SK-N-SH treated with all-trans-retinoic acid at 6 μM for 48 hours (cell line): Measurements from ENCODE around the gene ABCC4.

ENCODE experiments used
- ATAC-seq: fragments of 200-7000 bp; cut with Tn5 transposase; 3 replicates; pipeline ENCODE4 v1.9.1; 2020; ENCODE audit warnings: mild to moderate bottlenecking, moderate library complexity
- ARNTL ChIP-seq: fragments of 450-650 bp; formaldehyde crosslinking; IDR thresholded peaks from 2 replicates; pipeline ENCODE4 v1.5.0; 2020; ENCODE audit warnings: low read depth, mild to moderate bottlenecking, moderate library complexity, borderline replicate concordance
- BACH2 ChIP-seq: fragments of 250-450 bp; sonication (Bioruptor Pico); IDR thresholded peaks from 2 replicates; pipeline ENCODE4 v1.9.0; 2021; ENCODE audit warnings: mild to moderate bottlenecking, borderline replicate concordance
- CSDC2 ChIP-seq: fragments of 250-450 bp; sonication (Bioruptor Pico); IDR thresholded peaks from 2 replicates; pipeline ENCODE4 v1.5.0; 2020; ENCODE audit warnings: mild to moderate bottlenecking, moderate library complexity
- ESRRG ChIP-seq: fragments of 250-450 bp; sonication (Bioruptor Pico); IDR thresholded peaks from 2 replicates; pipeline ENCODE4 v1.6.1; 2021; ENCODE audit warnings: mild to moderate bottlenecking
- GLIS3 ChIP-seq: fragments of 250-450 bp; sonication (Bioruptor Pico); IDR thresholded peaks from 2 replicates; pipeline ENCODE4 v1.5.0; 2020; ENCODE audit warnings: mild to moderate bottlenecking, moderate library complexity
- ISL1 ChIP-seq: fragments of 250-450 bp; sonication (Bioruptor Pico); IDR thresholded peaks from 2 replicates; pipeline ENCODE4 v2.1.2; 2022; ENCODE audit warnings: mild to moderate bottlenecking, moderate library complexity
- OSR1 ChIP-seq: fragments of 250-450 bp; sonication (Bioruptor Pico); IDR thresholded peaks from 2 replicates; pipeline ENCODE4 v1.8.0; 2022; ENCODE audit warnings: moderate library complexity, mild to moderate bottlenecking, inconsistent platforms
- PPARA ChIP-seq: fragments of 250-450 bp; sonication (Bioruptor Pico); IDR thresholded peaks from 2 replicates; pipeline ENCODE4 v1.5.0; 2020; ENCODE audit warnings: mild to moderate bottlenecking, borderline replicate concordance
- RARB ChIP-seq: fragments of 250-450 bp; sonication (Bioruptor Pico); IDR thresholded peaks from 2 replicates; pipeline ENCODE4 v1.8.0; 2021; ENCODE audit warnings: mild to moderate bottlenecking, moderate library complexity
- SNAI2 ChIP-seq: fragments of 250-450 bp; sonication (Bioruptor Pico); IDR thresholded peaks from 2 replicates; pipeline ENCODE4 v1.5.0; 2020; ENCODE audit warnings: mild to moderate bottlenecking, moderate library complexity
- TCF4 ChIP-seq: fragments of 250-450 bp; sonication (Bioruptor Pico); IDR thresholded peaks from 2 replicates; pipeline ENCODE4 v1.8.0; 2021; ENCODE audit warnings: mild to moderate bottlenecking, moderate library complexity, borderline replicate concordance
- TOX ChIP-seq: fragments of 250-450 bp; sonication (Bioruptor Pico); IDR thresholded peaks from 2 replicates; pipeline ENCODE4 v1.8.0; 2021; ENCODE audit warnings: mild to moderate bottlenecking, moderate library complexity, borderline replicate concordance
- ZC3H10 ChIP-seq: fragments of 250-450 bp; sonication (Bioruptor Pico); IDR thresholded peaks from 2 replicates; pipeline ENCODE4 v1.5.1; 2021; ENCODE audit warnings: mild to moderate bottlenecking, moderate library complexity
- ZFP3 ChIP-seq: fragments of 250-450 bp; sonication (Bioruptor Pico); IDR thresholded peaks from 2 replicates; pipeline ENCODE4 v1.5.0; 2020; ENCODE audit warnings: mild to moderate bottlenecking, moderate library complexity
- ZFP30 ChIP-seq: fragments of 450-650 bp; formaldehyde crosslinking; IDR thresholded peaks from 2 replicates; pipeline ENCODE4 v1.5.0; 2022; ENCODE audit warnings: mild to moderate bottlenecking, moderate library complexity
- ZNF565 ChIP-seq: fragments of 450-650 bp; formaldehyde crosslinking; conservative IDR thresholded peaks from 2 replicates; pipeline ENCODE4 v1.5.0; 2020; ENCODE audit warnings: low read depth, mild to moderate bottlenecking, moderate library complexity
- ZNF70 ChIP-seq: fragments of 450-650 bp; formaldehyde crosslinking; IDR thresholded peaks from 2 replicates; pipeline ENCODE4 v1.5.0; 2020; ENCODE audit warnings: mild to moderate bottlenecking, moderate library complexity
- ZNF8 ChIP-seq: fragments of 450-650 bp; formaldehyde crosslinking; IDR thresholded peaks from 2 replicates; pipeline ENCODE4 v1.5.0; 2020; ENCODE audit warnings: mild to moderate bottlenecking, moderate library complexity
- TF ChIP-seq, protein P1 (sequence below): fragments of 250-450 bp; sonication (Bioruptor Pico); IDR thresholded peaks from 2 replicates; pipeline ENCODE4 v1.8.0; 2021; ENCODE audit warnings: low read depth, mild to moderate bottlenecking, moderate library complexity, borderline replicate concordance
- TF ChIP-seq, protein P2 (sequence below): fragments of 250-450 bp; sonication (Bioruptor Pico); IDR thresholded peaks from 2 replicates; pipeline ENCODE4 v1.5.1; 2021; ENCODE audit warnings: mild to moderate bottlenecking, moderate library complexity
- TF ChIP-seq, protein P3 (sequence below): fragments of 250-450 bp; sonication (Bioruptor Pico); IDR thresholded peaks from 2 replicates; pipeline ENCODE4 v1.5.0; 2020; ENCODE audit warnings: mild to moderate bottlenecking, moderate library complexity
- TF ChIP-seq, protein P4 (sequence below): fragments of 250-450 bp; sonication (Bioruptor Pico); IDR thresholded peaks from 2 replicates; pipeline ENCODE4 v1.5.1; 2020; ENCODE audit warnings: low read depth, mild to moderate bottlenecking, moderate library complexity

ABCC4 gene

DNA sequence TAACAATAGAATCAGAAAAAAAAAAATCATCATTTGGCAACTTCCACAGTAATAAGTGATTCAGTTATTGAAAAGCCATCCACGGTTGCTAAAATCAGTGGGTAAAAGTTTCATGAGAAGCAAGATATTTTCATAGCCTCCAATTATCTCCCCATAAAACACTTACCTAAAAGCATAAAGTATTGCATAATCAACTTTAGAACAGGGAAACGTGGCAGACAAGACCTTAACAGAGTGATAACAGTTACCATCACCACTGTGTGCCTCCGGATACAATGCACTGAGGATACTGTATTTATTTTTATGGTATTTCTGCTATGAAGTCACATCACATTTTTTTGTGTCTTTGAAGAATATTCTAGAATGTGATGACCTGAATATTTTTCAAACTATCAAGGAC, 37.0 kb downstream of the ABCC4 start:
- TF ChIP-seq, protein P1, sequence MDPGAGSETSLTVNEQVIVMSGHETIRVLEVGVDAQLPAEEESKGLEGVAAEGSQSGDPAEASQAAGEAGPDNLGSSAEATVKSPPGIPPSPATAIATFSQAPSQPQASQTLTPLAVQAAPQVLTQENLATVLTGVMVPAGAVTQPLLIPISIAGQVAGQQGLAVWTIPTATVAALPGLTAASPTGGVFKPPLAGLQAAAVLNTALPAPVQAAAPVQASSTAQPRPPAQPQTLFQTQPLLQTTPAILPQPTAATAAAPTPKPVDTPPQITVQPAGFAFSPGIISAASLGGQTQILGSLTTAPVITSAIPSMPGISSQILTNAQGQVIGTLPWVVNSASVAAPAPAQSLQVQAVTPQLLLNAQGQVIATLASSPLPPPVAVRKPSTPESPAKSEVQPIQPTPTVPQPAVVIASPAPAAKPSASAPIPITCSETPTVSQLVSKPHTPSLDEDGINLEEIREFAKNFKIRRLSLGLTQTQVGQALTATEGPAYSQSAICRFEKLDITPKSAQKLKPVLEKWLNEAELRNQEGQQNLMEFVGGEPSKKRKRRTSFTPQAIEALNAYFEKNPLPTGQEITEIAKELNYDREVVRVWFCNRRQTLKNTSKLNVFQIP (CRISPR knock-in tag) = no peak
- TF ChIP-seq SNAI2 (CRISPR knock-in tag) (no peak), ISL1 (CRISPR knock-in tag) (no peak), TOX (CRISPR knock-in tag) (no peak), PPARA (CRISPR knock-in tag) (no peak), BACH2 (CRISPR knock-in tag) (no peak)
- TF ChIP-seq, all 23 proteins: peak for 0
- no peak for ATAC-seq

DNA sequence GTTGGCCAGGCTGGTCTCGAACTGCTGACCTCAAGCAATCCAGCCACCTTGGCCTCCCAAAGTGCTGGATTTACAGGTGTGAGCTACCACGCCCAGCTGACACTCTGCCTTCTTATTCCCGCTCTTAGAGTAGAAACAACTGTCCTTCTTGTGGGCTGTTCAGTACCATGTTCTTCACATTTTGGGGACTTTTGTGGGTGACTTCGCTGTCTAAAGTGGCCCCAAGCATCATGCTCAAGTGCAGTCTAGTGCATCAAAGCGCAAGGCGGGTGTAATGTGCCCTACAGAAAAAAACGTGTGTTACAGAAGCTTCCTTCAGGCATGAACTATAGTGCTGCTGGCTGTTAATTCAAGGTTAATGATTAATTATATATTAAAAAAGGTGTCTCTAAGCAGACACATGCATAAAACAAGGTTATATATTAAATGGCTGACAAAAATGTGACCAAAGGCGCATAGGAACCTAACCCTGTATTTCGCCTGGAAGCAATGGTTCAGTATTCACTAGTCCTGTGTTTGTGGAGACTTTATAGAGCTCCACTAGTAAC, 38.3 kb downstream of the ABCC4 start:
- TF ChIP-seq BACH2 (CRISPR knock-in tag) = no peak
- no peak for TF ChIP-seq ESRRG (CRISPR knock-in tag)
- TF ChIP-seq, protein P2, sequence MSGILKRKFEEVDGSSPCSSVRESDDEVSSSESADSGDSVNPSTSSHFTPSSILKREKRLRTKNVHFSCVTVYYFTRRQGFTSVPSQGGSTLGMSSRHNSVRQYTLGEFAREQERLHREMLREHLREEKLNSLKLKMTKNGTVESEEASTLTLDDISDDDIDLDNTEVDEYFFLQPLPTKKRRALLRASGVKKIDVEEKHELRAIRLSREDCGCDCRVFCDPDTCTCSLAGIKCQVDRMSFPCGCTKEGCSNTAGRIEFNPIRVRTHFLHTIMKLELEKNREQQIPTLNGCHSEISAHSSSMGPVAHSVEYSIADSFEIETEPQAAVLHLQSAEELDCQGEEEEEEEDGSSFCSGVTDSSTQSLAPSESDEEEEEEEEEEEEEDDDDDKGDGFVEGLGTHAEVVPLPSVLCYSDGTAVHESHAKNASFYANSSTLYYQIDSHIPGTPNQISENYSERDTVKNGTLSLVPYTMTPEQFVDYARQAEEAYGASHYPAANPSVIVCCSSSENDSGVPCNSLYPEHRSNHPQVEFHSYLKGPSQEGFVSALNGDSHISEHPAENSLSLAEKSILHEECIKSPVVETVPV (CRISPR knock-in tag) = no peak
- no peak for TF ChIP-seq ZC3H10
- TF ChIP-seq OSR1 (CRISPR knock-in tag) = no peak
- no peak for TF ChIP-seq RARB (CRISPR knock-in tag)
- TF ChIP-seq ZNF70 (CRISPR knock-in tag) = no peak
- TF ChIP-seq, protein P3, sequence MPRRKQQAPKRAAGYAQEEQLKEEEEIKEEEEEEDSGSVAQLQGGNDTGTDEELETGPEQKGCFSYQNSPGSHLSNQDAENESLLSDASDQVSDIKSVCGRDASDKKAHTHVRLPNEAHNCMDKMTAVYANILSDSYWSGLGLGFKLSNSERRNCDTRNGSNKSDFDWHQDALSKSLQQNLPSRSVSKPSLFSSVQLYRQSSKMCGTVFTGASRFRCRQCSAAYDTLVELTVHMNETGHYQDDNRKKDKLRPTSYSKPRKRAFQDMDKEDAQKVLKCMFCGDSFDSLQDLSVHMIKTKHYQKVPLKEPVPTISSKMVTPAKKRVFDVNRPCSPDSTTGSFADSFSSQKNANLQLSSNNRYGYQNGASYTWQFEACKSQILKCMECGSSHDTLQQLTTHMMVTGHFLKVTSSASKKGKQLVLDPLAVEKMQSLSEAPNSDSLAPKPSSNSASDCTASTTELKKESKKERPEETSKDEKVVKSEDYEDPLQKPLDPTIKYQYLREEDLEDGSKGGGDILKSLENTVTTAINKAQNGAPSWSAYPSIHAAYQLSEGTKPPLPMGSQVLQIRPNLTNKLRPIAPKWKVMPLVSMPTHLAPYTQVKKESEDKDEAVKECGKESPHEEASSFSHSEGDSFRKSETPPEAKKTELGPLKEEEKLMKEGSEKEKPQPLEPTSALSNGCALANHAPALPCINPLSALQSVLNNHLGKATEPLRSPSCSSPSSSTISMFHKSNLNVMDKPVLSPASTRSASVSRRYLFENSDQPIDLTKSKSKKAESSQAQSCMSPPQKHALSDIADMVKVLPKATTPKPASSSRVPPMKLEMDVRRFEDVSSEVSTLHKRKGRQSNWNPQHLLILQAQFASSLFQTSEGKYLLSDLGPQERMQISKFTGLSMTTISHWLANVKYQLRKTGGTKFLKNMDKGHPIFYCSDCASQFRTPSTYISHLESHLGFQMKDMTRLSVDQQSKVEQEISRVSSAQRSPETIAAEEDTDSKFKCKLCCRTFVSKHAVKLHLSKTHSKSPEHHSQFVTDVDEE (CRISPR knock-in tag) = no peak
- TF ChIP-seq SNAI2 (CRISPR knock-in tag) = no peak
- TF ChIP-seq PPARA (CRISPR knock-in tag) = no peak
- no peak for TF ChIP-seq ARNTL (CRISPR knock-in tag)
- TF ChIP-seq TOX (CRISPR knock-in tag) = no peak
- no peak for TF ChIP-seq ZNF565 (CRISPR knock-in tag)
- no peak for ATAC-seq

DNA sequence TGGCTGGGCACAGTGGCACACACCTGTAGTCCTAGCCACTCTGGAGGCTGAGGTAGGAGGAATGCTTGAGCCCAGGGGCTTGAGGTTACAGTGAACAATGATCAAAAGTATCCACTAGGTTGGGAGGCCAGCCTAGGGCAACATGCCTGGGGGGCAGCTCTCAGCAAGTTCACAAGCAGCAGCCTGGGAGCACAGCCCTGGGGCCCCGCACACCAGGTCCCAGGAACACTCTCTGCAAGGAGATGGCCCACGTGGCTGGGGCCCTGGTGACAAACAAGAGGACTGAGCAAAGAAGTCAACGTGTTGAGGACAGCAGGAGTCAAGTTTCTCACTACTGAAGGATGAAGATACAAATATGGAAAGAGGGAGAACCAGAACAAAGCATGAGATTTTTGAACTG, 39.3 kb downstream of the ABCC4 start:
- TF ChIP-seq GLIS3 (CRISPR knock-in tag) (no peak), ZFP30 (CRISPR knock-in tag) (no peak), RARB (CRISPR knock-in tag) (no peak), CSDC2 (CRISPR knock-in tag) (no peak), PPARA (CRISPR knock-in tag) (no peak), TCF4 (CRISPR knock-in tag) (no peak), TOX (CRISPR knock-in tag) (no peak)
- TF ChIP-seq, protein P2 (CRISPR knock-in tag) = no peak
- ATAC-seq = no peak

DNA sequence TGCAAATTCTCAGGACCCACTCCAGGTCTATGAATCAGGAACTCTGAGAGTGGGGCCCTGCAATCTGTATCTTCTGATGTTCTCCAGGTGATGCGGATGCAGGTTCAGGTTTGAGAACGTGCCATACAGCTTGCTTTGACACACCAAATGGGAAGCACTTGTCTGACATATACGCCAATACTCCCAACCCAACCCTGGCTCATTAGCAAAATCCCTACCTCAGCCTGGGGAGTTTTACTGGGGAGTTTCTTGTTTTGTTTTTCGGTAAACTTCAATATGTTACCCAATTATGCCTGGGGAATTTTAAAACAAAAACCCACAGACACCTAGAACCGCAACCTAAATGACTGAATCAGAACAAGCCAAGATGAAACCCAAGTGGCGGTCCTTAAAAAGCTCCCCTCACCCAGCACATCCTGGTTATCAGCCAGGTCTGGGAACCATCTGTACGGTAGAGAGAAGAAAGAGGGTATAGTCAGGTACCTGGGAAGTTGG, 41.2 kb downstream of the ABCC4 start:
- no peak for ATAC-seq
- TF ChIP-seq ZC3H10 = no peak
- no peak for TF ChIP-seq ZFP3 (CRISPR knock-in tag)
- TF ChIP-seq GLIS3 (CRISPR knock-in tag) = no peak
- TF ChIP-seq, protein P4, sequence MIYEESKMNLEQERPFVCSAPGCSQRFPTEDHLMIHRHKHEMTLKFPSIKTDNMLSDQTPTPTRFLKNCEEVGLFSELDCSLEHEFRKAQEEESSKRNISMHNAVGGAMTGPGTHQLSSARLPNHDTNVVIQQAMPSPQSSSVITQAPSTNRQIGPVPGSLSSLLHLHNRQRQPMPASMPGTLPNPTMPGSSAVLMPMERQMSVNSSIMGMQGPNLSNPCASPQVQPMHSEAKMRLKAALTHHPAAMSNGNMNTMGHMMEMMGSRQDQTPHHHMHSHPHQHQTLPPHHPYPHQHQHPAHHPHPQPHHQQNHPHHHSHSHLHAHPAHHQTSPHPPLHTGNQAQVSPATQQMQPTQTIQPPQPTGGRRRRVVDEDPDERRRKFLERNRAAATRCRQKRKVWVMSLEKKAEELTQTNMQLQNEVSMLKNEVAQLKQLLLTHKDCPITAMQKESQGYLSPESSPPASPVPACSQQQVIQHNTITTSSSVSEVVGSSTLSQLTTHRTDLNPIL (CRISPR knock-in tag) = no peak
- no peak for TF ChIP-seq ZNF70 (CRISPR knock-in tag)
- TF ChIP-seq ZNF8 = no peak
- TF ChIP-seq, protein P3 (CRISPR knock-in tag) = no peak
- TF ChIP-seq CSDC2 (CRISPR knock-in tag) = no peak
- TF ChIP-seq OSR1 (CRISPR knock-in tag) = no peak
- TF ChIP-seq ISL1 (CRISPR knock-in tag) = no peak
- TF ChIP-seq BACH2 (CRISPR knock-in tag) = no peak
- no peak for TF ChIP-seq RARB (CRISPR knock-in tag)
- TF ChIP-seq SNAI2 (CRISPR knock-in tag) = no peak
